Measurements from ENCODE around the gene FBXL7. TPM values are rescaled to one million over a fixed set of nuclear protein-coding genes. Genes with fewer than 3 reads are reported as not detected.

Gene FBXL7
- total and polyA plus RNA-seq, 2 of the 8 experiments (the other 6 are each of a cell fraction or from before 2014, with no cell fraction given): 17.7 to 17.8 TPM

DNA sequence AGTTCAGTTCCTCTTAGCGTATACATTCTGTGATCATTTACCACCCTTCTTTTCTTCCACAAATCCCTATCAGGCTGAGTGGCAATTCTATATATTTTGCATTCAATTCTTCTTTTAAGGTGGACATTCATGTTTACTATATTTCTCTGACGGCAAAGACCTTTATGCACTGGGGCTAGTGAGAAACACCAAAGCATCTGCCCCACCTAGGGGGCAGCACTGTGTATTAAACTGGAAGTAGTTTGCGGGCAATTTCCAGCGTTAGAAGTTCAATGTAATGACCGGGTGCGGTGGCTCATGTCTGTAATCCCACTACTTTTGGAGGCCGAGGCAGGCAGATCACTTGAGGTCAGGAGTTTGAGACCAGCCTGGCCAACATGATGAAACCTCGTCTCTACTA is 27.9 kb upstream of the FBXL7 start (continued):
- TF ChIP-seq YY1 (IDR thresholded peaks at IDR 0.05; ENCODE audit: low read depth, low read length) (no peak), RNF2 (IDR thresholded peaks at IDR 0.05; ENCODE audit: borderline replicate concordance, low read depth, low read length, missing control alignments, poor library complexity, severe bottlenecking) (no peak), BCL11A (IDR thresholded peaks at IDR 0.05; ENCODE audit: low read depth in 2 of 2, low read length in 2 of 2) (no peak), ATF2 (IDR thresholded peaks at IDR 0.05; ENCODE audit: low read length) (no peak), EGR1 (IDR thresholded peaks at IDR 0.05; ENCODE audit: borderline replicate concordance, low read depth, low read length) (no peak)

All from H1 (cell line).